Left renal pelvis (tissue), 4 donors: ENCODE measurements around the gene CAVIN1. TPM values are rescaled to one million over a fixed set of nuclear protein-coding genes. Genes with fewer than 3 reads are reported as not detected.
"Not testable (repeated sequence)": the region's sequence is repeated elsewhere in the genome, so short reads cannot be mapped to it uniquely, and the experiment has no call there.

Experiments
- DNase-seq, 4 donors: peaks; one replicate each; pipeline ENCODE4 v3.0.0-alpha.2; 2013; ENCODE audit warnings: low read depth in 4 of 4, low spot score in 3 of 4
- polyA plus RNA-seq, 4 donors: library from polyadenylated mRNA; unstranded; fragments of 120-200 nt; gene quantifications; one replicate each; pipeline ENCODE4 v1.2.1, GENCODE V29; 2013; ENCODE audit not compliant: insufficient read length in 4 of 4

The CAVIN1 gene
- polyA plus RNA-seq, 4 donors: 61.8 to 275 (median 71.3) TPM

DNA sequence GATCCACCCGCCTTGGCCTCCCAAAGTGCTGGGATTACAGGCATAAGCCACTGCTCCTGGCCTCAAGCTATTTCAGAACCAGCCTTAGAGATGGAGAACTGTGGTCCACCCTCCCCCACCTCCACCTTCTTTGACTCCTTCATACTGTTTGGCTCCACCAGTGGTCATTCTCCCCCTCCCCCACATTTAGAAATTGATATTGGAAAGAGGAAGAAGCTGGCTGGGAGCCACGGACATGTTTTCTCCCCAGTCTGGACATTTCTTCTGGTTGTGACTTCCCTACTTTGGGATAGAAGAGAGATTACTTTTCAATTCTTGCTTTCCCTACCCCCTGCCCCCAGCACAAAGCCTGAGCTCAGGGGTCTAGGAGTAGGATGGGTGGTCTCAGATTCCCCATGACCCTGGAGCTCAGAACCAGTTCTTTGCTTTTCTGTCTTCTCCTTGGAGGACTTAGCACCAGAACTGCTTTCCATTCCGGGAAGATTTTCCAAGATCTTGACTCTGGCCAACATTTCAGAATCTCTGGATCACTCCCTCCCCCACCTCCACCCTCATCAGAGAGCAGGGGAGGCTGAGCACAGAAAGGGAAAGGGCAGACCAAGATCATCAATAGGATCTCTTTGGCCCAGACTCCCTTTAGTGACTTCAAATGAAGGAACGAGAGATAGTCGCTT is 16.3 kb downstream of the CAVIN1 start:
- DNase-seq: no peak

- DNase-seq: no peak
Measured at GRCh38 chr17:42405963-42406495, 17.0 kb downstream of the CAVIN1 start.

- no peak for DNase-seq
Measured at GRCh38 chr17:42405076-42405475, 18.0 kb downstream of the CAVIN1 start.

DNA sequence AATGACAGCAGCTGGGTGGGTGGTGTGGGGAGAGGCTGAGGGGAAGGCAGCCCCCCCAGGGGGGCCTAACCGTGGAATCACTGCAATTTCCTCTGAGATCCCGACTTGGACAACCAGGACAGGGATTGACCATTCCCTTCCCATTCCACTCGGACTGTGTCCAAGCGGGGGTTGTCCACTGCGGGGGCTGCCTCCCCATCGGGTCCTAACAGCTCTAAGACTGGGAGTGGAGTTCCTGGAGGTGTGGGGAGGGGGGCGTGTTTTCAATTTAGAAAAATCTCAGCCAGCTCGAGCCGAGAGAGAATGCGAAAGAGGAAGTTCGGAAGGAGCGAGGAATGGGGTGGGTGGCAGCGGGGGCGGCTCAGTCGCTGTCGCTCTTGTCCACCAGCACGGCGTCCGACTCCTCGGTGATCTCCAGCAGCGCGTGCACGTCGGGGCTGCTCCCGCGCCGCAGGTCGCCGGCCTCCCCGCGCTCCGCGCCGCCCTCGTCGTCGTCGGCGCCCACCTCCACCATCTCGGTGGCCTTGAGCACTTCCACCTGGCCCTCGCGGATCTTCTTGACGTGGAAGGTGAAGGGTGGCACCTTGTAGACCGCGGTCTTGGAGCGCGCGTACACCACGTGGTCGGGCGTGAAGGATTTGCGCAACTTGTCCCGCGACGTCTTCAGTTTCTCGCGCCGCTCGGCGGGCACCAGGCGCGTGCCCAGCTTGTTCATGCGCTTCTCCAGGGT is 18.6 kb downstream of the CAVIN1 start:
- DNase-seq: no peak

GRCh38 chr17:42403150-42403549 is 19.9 kb downstream of the CAVIN1 start:
- no peak for DNase-seq

DNA sequence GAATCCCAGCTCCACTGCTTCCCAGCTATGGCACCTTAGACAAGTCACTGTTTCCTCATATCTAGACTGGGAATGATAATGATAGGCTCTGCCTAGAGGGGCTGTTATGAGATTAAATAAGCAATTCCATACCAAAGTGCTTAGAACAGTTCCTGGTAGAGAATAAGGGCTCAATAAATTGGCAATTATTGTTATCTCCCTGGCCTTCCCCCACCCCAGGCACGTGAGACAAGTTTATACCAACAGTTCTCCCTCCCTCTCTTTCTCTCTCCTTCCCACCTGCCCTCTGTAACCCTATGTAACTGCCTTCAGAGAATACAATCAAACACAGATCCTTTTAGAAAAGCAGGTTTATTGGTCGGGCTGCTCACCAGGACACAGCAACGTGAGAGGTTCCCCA is 20.9 kb downstream of the CAVIN1 start:
- DNase-seq: no peak

DNA sequence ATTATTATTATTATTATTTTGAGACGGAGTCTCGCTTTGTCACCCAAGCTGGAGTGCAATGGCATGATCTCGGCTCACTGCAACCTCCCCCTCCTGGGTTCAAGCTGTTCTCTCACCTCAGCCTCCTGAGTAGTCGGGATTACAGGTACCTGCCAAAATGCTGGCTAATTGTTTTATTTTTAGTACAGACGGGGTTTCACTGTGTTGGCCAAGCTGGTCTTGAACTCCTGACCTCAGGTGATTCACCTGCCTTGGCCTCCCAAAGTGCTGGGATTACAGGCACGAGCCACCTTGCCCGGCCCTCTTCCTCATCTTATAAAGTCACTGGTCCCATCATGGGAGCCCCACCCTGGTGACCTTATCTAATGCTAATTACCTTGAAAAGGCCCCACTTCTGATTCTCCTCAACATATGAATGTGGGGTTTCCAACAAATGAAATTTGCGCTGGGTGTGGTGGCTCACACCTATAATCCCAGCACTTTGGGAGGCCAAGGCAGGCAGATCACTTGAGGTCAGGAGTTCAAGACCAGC is 22.1 kb downstream of the CAVIN1 start:
- DNase-seq: not testable (repeated sequence)

- no peak for DNase-seq
Measured at GRCh38 chr17:42399948-42400843, 22.9 kb downstream of the CAVIN1 start.

GRCh38 chr17:42399121-42399520 is 23.9 kb downstream of the CAVIN1 start:
- DNase-seq: no peak

DNA sequence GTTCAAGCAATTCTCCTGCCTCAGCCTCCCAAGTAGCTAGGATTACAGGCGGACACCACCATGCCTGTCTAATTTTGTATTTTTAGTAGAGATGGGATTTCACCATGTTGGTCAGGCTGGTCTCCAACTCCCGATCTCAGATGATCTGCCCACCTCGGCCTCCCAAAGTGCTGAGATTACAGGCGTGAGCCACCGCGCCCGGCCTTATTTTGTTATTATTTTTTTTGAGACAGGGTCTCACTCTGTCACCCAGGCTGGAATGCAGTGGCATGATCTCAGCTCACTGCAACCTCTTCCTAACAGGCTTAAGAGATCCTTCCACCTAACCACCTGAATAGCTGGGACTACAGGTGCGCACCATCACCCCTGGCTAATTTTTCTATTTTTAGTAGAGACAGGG is 27.5 kb downstream of the CAVIN1 start:
- not testable (repeated sequence) for DNase-seq

GRCh38 chr17:42394838-42395237 is 28.2 kb downstream of the CAVIN1 start:
- DNase-seq: no peak

GRCh38 chr17:42392692-42393415 is 30.2 kb downstream of the CAVIN1 start:
- no peak for DNase-seq

- not testable (repeated sequence) for DNase-seq
Measured at GRCh38 chr17:42391439-42391838, 31.6 kb downstream of the CAVIN1 start.

DNA sequence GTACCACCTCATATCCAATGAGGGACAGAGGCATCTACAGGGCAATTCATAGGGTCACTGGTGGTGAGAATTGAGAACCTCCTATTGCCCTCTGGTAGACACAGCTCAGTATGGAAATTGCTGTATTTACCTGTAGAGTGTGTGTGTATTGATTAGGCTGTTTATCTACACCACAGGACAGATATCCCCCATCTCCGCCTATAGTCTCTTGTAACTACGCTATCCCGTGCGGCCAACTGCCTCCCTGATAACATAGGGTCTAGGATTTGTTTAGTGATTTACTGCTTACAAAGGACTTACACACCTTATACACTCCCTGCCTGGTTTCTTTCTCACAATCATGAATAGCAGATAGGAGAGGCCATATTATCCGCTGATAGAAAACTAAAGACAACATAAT is 33.2 kb downstream of the CAVIN1 start:
- DNase-seq: no peak

DNA sequence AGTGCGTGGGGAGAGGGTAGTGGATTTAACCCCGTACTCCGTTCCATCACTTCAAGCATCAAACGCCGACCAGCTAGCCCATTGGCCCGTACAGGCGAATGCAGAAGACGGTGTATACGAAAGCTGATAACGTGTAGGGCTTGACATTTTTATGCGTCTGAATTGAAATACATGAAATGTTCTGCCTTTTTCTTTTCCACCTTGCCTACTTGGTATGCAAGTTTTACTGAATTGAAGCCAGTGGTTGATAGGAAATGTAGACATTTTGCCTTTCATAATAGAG is 34.0 kb downstream of the CAVIN1 start:
- DNase-seq: no peak

- DNase-seq: peak; percentile 100
Measured at GRCh38 chr17:42388381-42389134, 34.5 kb downstream of the CAVIN1 start, which contains the start of gene STAT3. STAT3 (minus strand) TSS chr17:42388442; CDS start chr17:42348516, 39,926 bp downstream.

GRCh38 chr17:42387661-42388380 is 35.2 kb downstream of the CAVIN1 start:
- DNase-seq: no peak

DNA sequence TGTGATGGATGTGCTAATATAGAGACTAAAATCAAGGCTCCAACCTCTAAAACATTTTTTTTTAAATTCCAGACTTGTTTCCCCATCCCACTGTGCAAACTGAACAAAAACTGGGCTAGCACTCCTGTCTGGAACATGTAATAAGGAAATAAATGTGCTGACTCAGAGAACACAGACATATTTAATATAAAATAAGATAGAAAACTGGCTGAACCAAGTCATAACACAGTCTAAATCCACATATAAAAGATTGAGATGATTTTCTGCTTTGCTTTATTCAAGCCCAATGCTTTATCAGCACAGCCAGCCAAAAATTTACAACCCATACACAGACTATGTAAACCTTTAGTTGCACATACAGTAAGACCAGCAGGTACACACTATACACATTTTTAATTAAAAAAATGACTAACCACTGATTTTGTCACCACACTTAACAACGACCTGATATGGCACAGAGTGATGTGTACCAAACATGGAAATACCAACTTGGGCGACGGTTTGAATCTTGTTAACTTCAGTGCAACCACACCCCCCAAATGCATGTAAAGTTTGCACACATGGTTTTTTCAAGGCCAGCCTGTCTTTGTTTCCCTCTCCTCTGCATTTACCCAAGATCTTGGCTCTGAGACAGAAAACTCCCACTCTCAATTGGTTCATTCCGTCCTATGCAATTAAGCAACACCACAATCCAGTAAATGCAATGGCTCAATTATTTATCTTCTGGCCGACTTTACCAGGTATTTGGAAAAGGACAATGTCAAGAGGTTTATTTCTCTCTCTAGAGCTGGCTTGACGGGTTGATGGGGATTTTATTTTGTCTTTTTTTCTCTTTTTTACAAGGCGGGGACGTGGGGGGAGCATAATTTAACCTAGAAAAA is 36.0 kb downstream of the CAVIN1 start:
- DNase-seq: peak in 1 of 4 donors; percentile 27
